GM19463 (cell line): ENCODE results near the gene PPP2R2C.

ENCODE experiments used
- ATAC-seq: cut with Tn5 transposase; IDR thresholded peaks from one replicate; pipeline ENCODE4 v1.9.1; 2021; ENCODE audit warnings: mild to moderate bottlenecking, moderate library complexity; ENCODE audit not compliant: unreplicated experiment

Gene PPP2R2C

DNA sequence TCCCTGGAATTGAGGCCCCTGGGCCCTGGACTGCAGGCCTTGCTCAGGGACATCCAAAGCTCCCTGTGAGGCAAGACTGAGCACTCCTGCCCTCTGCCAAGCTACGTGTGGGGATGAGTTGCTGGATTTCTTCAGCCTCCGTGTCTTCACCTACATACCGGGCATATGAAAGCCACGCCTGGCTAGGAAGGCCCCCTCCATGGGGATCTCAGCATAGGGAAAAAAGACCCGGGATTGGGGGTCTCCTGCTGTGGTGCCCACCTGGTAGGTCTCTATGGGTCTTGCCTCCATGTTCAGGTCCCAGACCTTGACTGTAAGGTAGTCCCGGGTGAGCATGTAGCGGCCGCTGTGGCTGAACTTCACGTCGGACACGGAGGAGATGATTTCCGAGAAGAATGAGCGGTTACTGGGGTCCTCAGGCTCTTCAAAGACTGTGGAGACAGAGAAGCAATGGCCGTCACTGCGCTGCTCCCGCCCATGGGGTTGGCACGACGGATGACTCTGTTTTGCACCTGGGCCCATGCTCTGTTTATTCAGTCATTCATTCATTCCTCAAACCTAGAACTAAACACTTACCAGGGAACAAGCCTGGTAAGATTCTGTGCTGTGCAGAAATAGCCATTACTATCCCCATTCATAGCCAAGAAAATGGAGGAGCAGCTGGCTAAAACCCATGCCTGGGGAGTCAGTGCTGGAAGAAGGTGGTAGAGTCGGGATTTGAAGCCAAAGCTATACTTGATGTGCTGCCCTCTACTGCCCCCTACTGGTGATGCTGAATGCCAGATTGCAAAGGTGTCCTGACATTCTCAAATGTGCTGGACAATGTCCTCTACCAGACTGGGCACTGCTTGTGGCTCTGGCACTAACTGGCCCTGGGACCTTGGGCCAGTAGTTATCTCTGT lies 138.9 kb downstream of the PPP2R2C start:
- ATAC-seq = no peak

DNA sequence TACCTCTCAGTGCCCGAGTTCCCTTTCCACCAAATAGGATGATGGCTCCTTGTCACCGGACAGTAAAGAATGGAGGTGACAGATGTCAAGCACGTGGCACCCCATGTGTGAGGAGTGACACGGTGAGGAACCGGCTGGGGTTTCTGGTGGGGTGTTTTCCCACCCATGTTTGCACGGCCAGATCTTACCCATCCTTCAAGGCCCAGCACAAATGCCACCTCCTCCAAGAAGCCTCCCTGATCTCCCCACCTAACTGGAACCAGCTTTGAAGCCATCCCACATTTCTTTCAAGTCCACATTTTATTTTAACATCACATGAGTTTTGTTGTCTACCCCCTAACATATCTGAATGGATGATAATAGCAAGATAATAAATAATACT lies 139.8 kb downstream of the PPP2R2C start:
- ATAC-seq = no peak

DNA sequence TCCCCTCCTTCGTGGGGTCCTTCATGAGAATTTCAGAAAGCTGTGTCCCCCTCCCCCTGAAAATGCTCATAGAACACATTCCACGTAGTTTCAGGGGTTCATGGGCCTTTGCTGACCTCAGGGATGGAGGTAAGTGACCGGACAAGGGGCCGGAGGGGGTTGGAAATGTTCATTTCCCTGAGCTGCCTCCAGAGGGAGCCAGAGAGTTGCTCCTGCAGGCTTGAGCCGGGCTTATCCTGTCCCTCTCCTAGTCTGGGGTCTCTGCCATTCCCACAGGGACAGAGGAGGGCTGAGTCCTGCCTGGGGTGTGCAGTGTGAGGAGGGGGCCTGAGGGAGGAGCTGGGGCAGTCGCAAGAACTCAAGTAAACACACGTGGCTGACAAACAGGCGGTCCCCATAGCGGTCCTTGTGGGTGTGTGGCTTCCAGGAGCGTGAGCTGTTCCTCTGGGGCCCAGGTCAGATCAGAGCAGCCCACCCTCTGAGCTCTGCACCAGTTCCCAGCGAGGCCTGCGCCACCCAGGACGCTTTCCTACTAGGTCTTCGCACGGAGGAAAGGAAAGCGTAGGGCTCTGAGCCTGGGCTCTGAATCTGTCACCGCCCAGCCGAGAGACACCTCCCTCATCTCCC lies 140.3 kb downstream of the PPP2R2C start:
- ATAC-seq = no peak

DNA sequence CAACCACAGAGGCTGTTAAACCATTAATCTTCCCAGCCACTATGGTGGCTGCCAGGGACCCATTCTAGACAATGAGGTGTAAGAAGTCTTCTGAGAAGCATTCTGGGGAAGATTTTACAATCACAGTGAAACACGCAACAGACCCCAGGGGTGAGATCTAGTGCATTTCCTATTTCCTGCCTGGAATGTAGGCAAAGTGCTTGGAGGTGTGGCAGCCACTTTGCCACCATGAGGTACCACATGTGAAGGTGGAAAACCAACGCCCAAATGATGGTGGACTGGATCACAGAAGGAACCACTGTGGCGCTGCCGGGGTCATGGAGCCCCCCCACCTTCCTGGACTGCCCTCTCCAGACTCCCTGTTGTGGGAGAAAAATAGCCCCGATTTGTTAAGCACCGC lies 140.9 kb downstream of the PPP2R2C start:
- ATAC-seq = no peak

DNA sequence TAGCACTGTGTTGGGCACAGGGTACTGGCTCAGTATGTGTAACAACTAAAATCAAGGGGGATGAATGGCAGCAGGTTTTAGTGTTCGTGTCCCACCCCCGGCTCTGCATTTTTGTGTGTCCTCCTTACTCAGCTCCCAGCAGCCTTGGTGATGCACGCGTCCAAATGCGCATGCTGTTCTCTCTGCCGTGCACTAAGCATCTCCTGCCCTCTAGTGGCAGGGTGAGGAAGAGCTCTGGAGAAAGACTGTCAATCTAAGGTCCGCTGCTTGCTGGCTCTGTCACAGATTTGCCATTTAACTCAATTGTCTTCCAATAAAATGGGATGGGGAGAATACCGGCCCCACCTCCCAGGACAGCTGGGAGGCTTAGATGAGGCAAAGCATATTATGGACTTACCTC lies 141.4 kb downstream of the PPP2R2C start:
- ATAC-seq = no peak

DNA sequence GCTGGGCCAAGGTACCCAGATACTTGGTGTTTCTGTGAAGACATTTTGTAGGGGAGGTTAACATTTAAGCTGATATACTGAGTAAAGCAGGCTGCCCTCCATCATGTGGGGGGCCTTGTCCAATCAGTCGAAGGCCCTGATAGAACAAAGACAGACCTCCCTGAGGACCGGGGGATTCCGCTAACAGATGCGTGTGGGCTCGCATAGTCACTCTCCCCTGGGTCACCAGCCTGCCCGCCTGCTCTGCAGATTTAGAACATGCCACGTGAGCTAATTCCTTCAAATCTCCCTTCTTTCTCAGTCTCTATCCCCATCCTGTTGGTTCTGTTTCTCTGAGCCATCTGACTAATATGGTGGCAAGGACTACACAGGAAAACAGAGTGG lies 142.0 kb downstream of the PPP2R2C start:
- ATAC-seq = no peak

DNA sequence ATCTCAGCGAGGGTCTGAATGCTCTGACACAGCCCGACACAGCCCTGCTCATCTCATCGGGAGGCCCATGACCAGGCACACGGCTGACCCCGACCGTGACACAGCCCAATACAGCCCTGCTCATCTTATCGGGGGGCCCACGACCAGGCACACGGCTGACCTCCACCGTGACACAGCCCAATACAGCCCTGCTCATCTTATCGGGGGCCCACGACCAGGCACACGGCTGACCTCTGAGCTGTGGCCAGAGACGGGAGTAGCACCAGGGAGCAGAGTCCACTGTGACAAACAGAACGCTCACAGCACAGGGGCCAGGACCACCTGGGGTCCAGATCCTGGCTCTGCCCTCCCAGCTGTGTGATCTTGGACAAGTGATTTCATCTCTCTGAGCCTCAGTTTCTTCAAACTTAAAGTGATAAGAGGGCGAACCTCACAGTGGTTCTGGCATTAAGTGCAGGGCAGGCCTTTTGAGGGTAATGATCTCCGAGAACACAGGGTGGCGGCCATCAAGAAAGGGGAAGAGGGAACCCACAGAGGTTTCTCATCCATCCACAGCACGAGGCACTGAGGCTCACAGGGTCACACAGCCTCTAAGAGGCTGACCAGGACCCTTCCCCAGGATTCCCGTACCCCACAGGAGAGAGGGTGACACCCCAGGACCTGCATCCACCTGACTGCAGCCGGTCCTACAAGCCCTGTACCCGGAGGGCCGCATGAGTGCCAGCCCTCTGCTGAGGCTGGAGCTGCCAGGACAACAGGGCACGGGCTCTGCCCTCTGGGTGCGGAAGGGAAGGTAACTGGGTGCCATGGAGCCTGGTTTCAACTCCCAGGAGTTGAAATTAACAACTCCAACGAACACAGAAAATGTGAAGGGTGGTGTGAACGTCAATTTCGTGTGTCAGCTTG lies 142.7 kb downstream of the PPP2R2C start:
- ATAC-seq = no peak

DNA sequence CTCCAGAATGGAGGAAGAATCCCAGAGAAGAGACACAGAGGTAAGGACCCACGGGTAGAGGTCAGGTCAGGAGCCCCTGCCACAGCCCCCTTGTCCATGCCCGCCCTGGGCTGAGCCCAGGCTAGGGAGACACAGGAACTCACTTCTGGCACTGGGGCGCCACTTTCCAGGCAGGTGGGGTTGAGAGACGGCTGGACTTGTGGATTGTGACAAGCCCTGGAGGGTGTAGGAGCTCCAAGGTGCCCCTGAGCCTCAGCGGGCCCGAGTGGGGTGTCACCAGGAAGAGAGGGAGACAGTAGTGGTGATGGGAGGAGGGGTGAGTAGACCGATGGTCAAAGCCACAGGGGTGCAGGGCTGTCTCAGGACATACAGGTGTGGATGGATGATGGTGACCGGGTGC lies 143.9 kb downstream of the PPP2R2C start:
- no peak for ATAC-seq

DNA sequence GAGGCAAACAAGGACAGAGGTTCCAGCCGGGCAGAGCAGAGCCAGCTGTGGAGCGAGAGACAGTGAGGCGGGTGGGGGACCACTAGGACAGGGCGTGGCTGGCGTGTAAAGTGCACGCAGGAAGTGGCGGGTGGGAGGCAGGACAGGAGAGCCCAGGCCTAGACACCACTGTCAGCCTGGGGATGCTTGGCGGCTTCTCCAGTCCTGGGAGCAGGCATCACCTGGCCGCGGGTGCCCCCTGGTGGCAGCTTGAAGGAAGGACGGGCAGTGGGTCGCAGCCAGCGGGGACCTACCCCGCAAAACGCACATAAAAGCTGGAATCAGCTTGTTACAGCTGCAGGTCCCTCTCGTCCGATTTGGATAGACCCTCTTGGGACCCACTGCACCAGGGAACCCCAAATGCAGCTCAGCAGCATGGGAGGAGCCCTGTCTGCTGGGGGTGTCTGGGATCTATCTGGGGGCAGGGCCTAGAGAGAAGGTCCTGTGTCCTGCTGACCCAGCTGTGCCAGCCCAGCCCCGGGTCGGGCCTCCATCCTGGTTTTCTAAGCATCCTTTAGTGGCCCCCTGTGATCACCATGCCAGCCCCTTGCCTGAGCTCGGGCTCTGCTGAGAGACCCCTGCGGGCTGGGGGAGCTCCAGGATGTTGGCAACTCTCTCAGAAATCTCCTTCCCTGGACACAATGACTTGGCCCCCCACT lies 145.0 kb downstream of the PPP2R2C start:
- no peak for ATAC-seq

DNA sequence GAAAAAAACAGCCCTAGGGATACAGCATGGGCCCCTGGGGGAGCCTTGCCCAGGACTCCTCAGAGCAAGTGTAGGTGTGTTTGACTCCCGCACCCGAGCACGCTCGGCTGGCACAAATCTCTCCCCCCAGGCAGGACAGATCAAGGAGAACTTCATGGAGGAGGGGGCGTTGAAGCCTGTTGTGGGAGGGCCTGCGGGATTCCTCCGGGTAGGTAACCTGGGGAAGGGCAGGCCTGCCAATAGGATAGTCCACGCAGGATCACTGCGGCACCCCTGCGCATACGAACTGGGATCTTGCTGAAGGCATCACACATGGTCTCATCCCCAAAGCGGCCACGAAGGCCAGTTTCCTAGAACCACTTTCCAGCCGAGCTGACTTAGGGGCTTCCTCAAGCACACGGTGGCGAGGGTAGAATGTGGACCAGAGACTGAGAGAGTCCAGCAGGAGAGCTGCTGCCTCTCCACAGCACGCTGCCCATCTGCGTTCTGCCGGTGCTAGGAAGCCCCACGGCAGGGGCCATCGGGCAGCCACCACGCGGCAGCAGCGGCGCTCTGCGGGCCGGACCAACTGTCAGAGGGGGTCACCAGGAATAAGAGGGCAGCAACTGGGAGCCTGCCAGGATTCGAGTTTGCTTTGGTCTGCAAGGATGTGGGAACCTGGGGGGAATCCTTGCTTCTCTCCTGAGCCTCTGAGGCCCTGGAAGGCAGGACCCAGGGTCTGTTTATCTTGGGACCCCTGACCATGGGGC lies 145.9 kb downstream of the PPP2R2C start:
- no peak for ATAC-seq

DNA sequence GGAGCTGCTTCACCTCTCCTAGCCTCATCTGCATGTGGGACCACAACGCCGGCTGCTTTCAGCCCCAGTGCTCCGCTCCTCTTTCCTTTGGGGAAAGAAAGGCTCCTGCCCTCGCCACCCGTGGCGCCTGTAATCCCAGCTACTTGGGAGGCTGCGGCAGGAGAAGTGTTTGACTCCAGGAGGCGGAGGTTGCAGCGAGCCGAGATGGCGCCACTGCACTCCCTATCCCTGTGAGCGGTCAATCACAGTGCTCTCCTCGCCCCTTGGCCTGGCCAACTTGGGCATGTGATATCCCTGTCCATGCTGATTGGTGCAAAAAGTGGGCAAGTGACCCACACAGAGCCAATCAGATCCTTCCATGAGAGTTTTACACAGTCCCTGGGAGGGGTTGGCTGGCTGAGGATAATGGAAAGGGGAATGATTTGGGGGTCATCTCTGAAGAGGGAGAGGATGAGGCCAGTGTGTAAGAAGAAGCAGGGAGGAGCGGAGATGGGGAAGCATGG lies 146.6 kb downstream of the PPP2R2C start:
- ATAC-seq = no peak

DNA sequence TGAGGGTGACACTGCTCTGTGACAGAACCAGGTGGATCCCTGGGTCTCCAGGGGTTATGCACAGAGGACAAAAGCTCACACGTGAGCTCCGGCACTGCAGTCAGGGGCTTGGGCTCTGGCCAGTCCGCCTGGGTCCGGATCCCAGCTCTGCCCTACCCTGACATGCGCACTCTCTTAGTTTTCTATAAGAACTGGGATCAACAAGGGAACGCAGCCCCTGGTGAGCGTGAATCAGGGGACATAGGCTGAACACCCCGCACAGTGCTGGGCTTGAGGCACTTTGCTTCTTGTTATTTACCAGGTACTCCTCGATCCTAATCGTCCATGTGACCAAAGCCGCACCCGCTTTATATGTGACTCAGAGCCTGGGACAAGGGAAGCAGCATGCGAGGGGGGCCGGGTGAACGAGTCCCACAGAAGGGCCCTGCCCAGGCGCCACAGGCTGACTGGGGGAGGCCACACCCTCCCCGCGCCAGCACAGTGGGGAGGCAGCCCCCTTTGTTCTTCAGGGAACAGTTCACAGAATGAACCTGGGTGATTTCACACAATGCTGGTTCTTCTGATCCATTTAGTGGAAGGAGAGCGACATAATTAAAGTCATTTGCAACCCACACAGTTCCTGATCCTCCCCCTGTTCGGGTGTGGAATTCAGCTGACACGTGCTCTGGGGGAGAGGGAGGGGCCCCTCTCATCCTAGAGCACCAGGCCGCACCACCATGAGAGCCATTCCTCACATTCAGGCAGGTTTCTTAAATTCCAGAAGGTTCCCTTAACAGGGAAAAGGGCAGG lies 147.2 kb downstream of the PPP2R2C start:
- no peak for ATAC-seq

DNA sequence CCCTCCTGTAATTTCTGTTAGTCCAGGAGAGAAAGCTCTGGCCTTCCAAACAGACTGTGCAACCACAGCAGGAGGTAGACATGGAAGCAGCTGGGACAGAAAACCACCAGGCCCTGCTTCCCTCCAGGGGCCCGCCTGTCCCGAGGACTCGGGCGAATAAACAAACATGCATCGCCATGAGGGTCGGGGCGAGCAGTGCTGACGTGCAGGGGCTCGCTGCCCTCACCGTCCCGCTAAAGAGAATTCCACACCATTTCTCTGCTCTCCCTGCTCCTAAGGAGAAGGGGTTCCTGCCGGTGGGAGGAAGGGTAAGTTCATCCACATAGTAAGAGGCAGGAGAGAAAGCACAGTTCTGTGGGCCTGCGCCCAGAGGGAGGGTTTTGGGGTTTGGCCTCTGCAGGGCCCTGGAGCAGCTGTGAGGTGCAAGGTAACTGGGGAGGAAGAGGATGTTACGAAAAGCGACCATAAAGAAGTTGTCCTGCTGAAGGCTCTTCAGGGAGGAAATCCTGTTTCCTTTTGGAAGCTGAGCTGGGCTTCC lies 147.9 kb downstream of the PPP2R2C start:
- ATAC-seq = no peak

DNA sequence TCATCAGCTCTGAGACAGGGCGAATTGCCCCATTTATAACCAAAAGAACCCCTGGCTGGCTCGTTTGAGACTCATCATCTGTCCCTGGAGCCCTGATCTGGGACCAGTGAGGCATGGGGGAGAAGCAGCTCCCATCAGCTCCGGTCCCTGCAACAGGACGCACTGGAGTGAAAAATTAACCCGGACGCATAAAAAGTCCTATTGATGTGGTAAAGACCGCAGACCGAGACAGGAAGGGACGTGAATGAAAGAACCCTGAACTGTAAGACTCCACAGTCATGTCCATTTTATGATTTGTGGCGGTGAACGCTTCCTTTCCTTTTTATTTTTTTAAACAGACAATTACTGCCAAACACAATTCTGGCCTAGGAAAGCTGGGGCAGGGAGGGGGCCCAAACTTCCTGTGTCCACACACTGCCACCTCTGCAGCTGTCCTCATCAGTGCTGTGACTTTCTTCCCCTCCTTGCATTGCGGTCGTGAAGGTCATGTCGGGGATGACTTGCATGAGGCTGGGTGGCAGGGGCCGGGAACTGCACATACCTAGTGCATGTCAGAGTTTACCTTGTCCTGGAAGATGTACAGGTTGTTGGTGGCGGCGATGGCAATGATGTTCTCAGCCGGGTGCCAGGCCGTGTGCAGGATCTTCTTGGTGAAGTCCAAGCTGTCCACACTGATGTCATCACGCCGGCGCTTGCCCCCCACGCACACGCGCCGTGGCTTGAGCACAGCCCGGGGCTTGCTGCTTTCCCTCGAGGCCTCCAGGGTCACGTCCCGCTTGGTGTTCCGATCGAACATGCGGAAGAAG lies 149.4 kb downstream of the PPP2R2C start:
- peak; percentile 55 for ATAC-seq

DNA sequence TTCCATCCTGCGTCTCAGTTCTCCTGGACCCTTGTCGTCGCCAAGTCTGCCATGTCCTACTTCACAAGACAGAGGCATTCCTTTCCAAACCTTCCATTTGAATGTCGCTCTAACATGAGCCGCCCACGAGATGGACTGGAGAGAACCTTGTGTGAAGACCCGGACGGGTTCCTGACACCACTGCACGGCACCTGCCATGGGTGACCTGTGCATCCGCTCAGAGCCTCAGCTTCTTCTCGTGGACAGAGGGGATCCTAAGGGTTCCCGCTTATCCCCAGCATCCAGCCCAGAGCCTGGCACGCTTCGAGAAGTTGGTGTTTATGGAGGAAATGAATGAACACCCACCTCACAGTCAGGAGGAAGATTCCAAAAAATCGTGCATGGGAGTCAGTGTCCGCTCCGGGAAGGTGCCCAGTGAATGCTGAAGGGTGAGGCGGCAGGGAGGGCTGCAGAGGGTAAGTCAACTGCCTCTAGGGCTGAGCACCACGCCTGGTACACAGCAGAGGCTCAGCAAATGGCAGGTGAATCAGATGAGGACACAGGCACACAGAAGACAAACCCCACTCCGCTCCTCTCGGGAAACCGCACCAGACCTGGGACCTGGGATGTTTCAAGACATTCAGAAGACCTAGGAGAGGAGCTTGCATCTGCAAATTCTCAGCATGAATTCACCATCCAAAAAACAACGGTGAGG lies 150.2 kb downstream of the PPP2R2C start:
- no peak for ATAC-seq

DNA sequence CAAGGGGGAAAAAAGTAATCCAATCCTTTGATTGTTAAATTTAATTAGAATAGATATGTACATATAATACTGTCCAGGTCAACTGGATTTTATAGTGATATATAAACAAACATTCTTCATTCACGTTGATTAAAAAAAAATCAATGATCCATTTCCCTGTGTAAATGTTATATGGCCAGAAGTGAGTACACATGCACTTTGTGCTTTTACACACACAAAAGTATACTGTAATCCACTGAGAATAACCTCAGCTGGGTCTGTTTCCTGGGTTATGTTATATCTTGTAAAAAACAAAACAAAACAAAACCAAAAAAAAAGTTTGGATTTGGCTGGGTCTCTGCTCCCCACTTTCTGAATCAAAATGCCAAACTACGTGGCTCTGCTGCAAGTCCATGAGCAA lies 151.1 kb downstream of the PPP2R2C start:
- ATAC-seq = no peak

DNA sequence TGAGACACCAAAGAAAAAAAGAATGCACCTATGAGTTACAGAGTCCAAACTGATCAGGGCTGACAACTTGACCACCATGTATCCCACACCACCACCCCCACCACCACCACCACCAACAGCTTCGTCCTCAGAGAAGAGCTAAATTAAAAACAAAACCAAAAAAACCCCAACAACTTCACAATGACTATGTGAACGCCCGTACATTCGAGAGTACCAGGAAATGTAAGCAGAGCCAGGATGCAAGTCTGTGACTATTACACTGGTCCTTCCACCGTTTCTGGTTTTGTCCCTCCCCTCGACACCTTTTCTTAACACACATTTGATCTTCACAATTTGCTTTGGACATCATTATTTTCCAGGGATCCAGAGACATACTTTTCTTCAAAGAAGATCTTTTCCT lies 151.8 kb downstream of the PPP2R2C start:
- no peak for ATAC-seq
